Spinal cord (tissue), 10 donors: ENCODE results near the gene UNC13C. TPM values are rescaled to one million over a fixed set of nuclear protein-coding genes. Genes with fewer than 3 reads are reported as not detected.

Source experiments
- DNase-seq, 6 donors: peaks; one replicate each; pipeline versions ENCODE4 v3.0.0 to v3.0.0-alpha.2; 2013 to 2015; ENCODE audit warnings: low spot score in 6 of 6, low read depth in 4 of 6
- H3K27ac ChIP-seq: one replicate; pipeline ENCODE4 v1.5.1; 2013; ENCODE audit warnings: low read depth, low read length, control low read depth
- H3K27me3 ChIP-seq: one replicate; pipeline ENCODE4 v1.6.1; 2013; ENCODE audit warnings: low read length; ENCODE audit not compliant: control insufficient read depth, insufficient read depth
- H3K36me3 ChIP-seq: one replicate; pipeline ENCODE4 v1.6.1; 2013; ENCODE audit warnings: low read length; ENCODE audit not compliant: control insufficient read depth, insufficient read depth
- H3K4me1 ChIP-seq: one replicate; pipeline ENCODE4 v1.6.1; 2013; ENCODE audit warnings: low read length; ENCODE audit not compliant: control insufficient read depth, insufficient read depth
- H3K4me3 ChIP-seq: one replicate; pipeline ENCODE4 v1.5.1; 2013; ENCODE audit warnings: low read depth, low read length, control low read depth
- H3K9me3 ChIP-seq: one replicate; pipeline ENCODE4 v1.6.1; 2013; ENCODE audit warnings: low read length; ENCODE audit not compliant: control insufficient read depth, insufficient read depth
- WGBS: methylation state at CpG from one replicate; pipeline ENCODE4 v1.1.5; 2013; ENCODE audit warnings: missing lambda C conversion rate; ENCODE audit not compliant: insufficient coverage; 5-methylcytosine and 5-hydroxymethylcytosine counted together
- polyA plus RNA-seq, 2 donors: library from polyadenylated mRNA; unstranded; fragments of 120-200 nt; gene quantifications; one replicate each; pipeline ENCODE4 v1.2.1, GENCODE V29; 2013; ENCODE audit not compliant: insufficient read length in 2 of 2
- total RNA-seq, 2 donors: library from RNA; depleted of rRNA in 1 of 2; stranded (reverse); fragments of 120-200 nt in 1 of 2; fragments of >200 nt in 1 of 2; gene quantifications; one replicate each; pipeline versions ENCODE4 v1.2.3 to v1.2.4, GENCODE V29; 2013 to 2014
- donor health status: healthy.

The UNC13C gene
- total and polyA plus RNA-seq, 4 donors, result 8.3 to 27.5 (median 13.5) TPM

GRCh38 chr15:54550954-54551353, 572.7 kb downstream of the UNC13C start:
- WGBS, result no CpG with 5 or more reads among the region's 1 CpG

GRCh38 chr15:54556231-54556630, 578.0 kb downstream of the UNC13C start:
- Histone ChIP-seq H3K27me3 (no peaks in the 10 kb centered on the region), H3K4me3 (no peak overlapping the region), H3K4me1 (no peaks in the 10 kb centered on the region), H3K9me3 (no peaks in the 10 kb centered on the region), H3K27ac (no peak overlapping the region), H3K36me3 (no peaks in the 10 kb centered on the region)
- WGBS, result no CpG with 5 or more reads among the region's 1 CpG
- DNase-seq, result no peak

More at GRCh38 chr15:54550954-54551353, 572.7 kb downstream of the UNC13C start:
- Histone ChIP-seq H3K4me1 (no peaks in the 10 kb centered on the region), H3K4me3 (no peak overlapping the region), H3K36me3 (no peaks in the 10 kb centered on the region), H3K27me3 (no peaks in the 10 kb centered on the region), H3K27ac (no peak overlapping the region), H3K9me3 (no peaks in the 10 kb centered on the region)
- no peak for DNase-seq

GRCh38 chr15:54559405-54560069, 581.3 kb downstream of the UNC13C start:
- no peaks in the 10 kb centered on the region for H3K36me3 ChIP-seq
- no peak overlapping the region for H3K27ac ChIP-seq
- no peaks in the 10 kb centered on the region for H3K9me3 ChIP-seq
- WGBS, result 85% methylated on average over 2 of the region's 4 CpGs
- DNase-seq, result no peak
- H3K4me1 ChIP-seq, result no peaks in the 10 kb centered on the region
- H3K27me3 ChIP-seq, result no peaks in the 10 kb centered on the region
- H3K4me3 ChIP-seq, result no peak overlapping the region

- H3K27ac ChIP-seq, result no peak overlapping the region
- WGBS, result no CpG with 5 or more reads among the region's 2 CpGs
- no peaks in the 10 kb centered on the region for H3K36me3 ChIP-seq
Measured at GRCh38 chr15:54560417-54560816, 582.2 kb downstream of the UNC13C start.

GRCh38 chr15:54564166-54564565, 585.9 kb downstream of the UNC13C start:
- Histone ChIP-seq H3K27me3 (no peaks in the 10 kb centered on the region), H3K4me1 (no peaks in the 10 kb centered on the region), H3K4me3 (no peak overlapping the region), H3K27ac (no peak overlapping the region), H3K9me3 (no peaks in the 10 kb centered on the region), H3K36me3 (no peaks in the 10 kb centered on the region)
- no peak for DNase-seq
- WGBS, result 67% methylated on average over 1 of the region's 3 CpGs

More at GRCh38 chr15:54560417-54560816, 582.2 kb downstream of the UNC13C start:
- Histone ChIP-seq H3K4me3 (no peak overlapping the region), H3K27me3 (no peaks in the 10 kb centered on the region), H3K4me1 (no peaks in the 10 kb centered on the region), H3K9me3 (no peaks in the 10 kb centered on the region)
- DNase-seq, result no peak

GRCh38 chr15:54566654-54567053, 588.4 kb downstream of the UNC13C start:
- H3K4me3 ChIP-seq, result no peak overlapping the region
- no peaks in the 10 kb centered on the region for H3K27me3 ChIP-seq
- DNase-seq, result no peak
- H3K36me3 ChIP-seq, result no peaks in the 10 kb centered on the region
- no peaks in the 10 kb centered on the region for H3K9me3 ChIP-seq
- no peak overlapping the region for H3K27ac ChIP-seq
- no CpG with 5 or more reads among the region's 5 CpGs for WGBS
- H3K4me1 ChIP-seq, result no peaks in the 10 kb centered on the region

- no peaks in the 10 kb centered on the region for H3K9me3 ChIP-seq
- no peaks in the 10 kb centered on the region for H3K36me3 ChIP-seq
- no peak overlapping the region for H3K4me3 ChIP-seq
- H3K4me1 ChIP-seq, result no peaks in the 10 kb centered on the region
- no CpG with 5 or more reads among the region's 2 CpGs for WGBS
- DNase-seq, result peak in 1 of 6 donors; percentile 32
- no peaks in the 10 kb centered on the region for H3K27me3 ChIP-seq
- no peak overlapping the region for H3K27ac ChIP-seq
Measured at GRCh38 chr15:54567408-54568035, 589.3 kb downstream of the UNC13C start.

GRCh38 chr15:54568381-54568780, 590.1 kb downstream of the UNC13C start:
- H3K9me3 ChIP-seq, result no peaks in the 10 kb centered on the region
- no CpG with 5 or more reads among the region's 1 CpG for WGBS
- no peaks in the 10 kb centered on the region for H3K27me3 ChIP-seq

GRCh38 chr15:54571576-54571975, 593.3 kb downstream of the UNC13C start:
- Histone ChIP-seq H3K4me1 (no peaks in the 10 kb centered on the region), H3K9me3 (no peaks in the 10 kb centered on the region), H3K27ac (no peak overlapping the region), H3K27me3 (no peaks in the 10 kb centered on the region), H3K36me3 (no peaks in the 10 kb centered on the region), H3K4me3 (no peak overlapping the region)
- no peak for DNase-seq
- no CpG with 5 or more reads among the region's 1 CpG for WGBS

More at GRCh38 chr15:54568381-54568780, 590.1 kb downstream of the UNC13C start:
- no peak overlapping the region for H3K27ac ChIP-seq
- H3K4me3 ChIP-seq, result no peak overlapping the region
- H3K36me3 ChIP-seq, result no peaks in the 10 kb centered on the region
- H3K4me1 ChIP-seq, result no peaks in the 10 kb centered on the region
- DNase-seq, result no peak

- H3K27me3 ChIP-seq, result no peaks in the 10 kb centered on the region
- no peaks in the 10 kb centered on the region for H3K4me1 ChIP-seq
- H3K36me3 ChIP-seq, result no peaks in the 10 kb centered on the region
- no peak overlapping the region for H3K27ac ChIP-seq
- no CpG with 5 or more reads among the region's 1 CpG for WGBS
- H3K9me3 ChIP-seq, result no peaks in the 10 kb centered on the region
- no peak for DNase-seq
- no peak overlapping the region for H3K4me3 ChIP-seq
Measured at GRCh38 chr15:54575586-54575985, 597.3 kb downstream of the UNC13C start.
